GM10248 (cell line): Measurements from ENCODE around the gene MAP2K7.
A peak's percentile ranks its signal among the peaks of the same experiment; 100 is the strongest.
"Not testable (repeated sequence)": the region's sequence is repeated elsewhere in the genome, so short reads cannot be mapped to it uniquely, and the experiment has no call there.

Experiments
- CTCF ChIA-PET: fragments of 300-600 bp; sonication (Branson Sonifier 250); formaldehyde crosslinking; extraction: SDS; loops from one replicate; lab custom pipeline; 2021; ENCODE audit warnings: antibody characterized with exemption; lab: Yijun Ruan, JAX
- POLR2A ChIA-PET: fragments of 350-650 bp; sonication (Branson Sonifier 250); formaldehyde crosslinking; extraction: SDS; loops from one replicate; lab custom pipeline; 2020; ENCODE audit warnings: antibody characterized with exemption; lab: Yijun Ruan, JAX
- DNase-seq: peaks from one replicate; pipeline ENCODE4 v3.0.0; 2012; ENCODE audit errors: extremely low spot score
- TF ChIP-seq, protein P1 (sequence below): IDR thresholded peaks from 2 replicates; pipeline ENCODE4 v1.5.1; 2012; ENCODE audit warnings: mild to moderate bottlenecking, low read depth; ENCODE audit errors: extremely low read depth, missing control alignments, control extremely low read depth

Gene MAP2K7

DNA sequence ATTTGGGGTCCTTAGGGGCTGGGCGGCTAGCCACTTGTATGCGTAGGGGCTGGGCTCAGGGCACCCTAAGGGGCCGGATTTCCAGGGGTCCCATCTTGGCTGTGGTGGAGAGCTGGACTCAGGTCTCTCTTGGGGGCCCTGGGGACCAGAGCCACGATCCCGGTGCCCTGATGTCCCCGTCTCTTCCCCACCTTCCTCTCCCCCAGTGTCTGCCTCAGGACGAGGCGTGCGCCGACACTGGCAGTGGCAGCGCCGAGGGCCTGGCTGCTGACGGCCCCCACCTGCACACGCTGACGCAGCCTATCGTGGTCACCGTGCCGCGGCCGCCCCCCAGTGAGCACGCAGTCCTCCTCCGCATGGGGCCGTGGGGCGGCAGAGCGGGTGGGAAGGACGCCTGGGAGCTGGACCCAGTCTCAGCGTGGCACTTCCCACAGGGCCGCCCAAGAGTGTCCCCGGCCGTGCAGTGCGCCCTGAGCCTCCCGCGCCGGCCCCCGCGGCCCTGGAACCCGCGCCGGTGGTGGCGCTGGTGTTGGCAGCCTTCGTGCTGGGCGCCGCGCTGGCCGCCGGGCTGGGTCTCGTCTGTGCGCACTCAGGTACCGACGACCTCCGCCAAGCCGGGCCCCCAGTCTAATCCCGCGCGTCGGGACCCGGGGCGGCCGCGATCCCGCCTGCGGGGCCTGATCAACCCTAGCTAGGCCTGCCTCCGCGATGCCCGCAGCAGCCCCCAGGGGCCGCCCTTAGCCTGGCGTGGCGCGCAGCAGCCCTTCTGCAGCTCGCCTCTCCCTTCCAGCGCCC lies 13.8 kb downstream of the MAP2K7 start:
- TF ChIP-seq, protein P1, sequence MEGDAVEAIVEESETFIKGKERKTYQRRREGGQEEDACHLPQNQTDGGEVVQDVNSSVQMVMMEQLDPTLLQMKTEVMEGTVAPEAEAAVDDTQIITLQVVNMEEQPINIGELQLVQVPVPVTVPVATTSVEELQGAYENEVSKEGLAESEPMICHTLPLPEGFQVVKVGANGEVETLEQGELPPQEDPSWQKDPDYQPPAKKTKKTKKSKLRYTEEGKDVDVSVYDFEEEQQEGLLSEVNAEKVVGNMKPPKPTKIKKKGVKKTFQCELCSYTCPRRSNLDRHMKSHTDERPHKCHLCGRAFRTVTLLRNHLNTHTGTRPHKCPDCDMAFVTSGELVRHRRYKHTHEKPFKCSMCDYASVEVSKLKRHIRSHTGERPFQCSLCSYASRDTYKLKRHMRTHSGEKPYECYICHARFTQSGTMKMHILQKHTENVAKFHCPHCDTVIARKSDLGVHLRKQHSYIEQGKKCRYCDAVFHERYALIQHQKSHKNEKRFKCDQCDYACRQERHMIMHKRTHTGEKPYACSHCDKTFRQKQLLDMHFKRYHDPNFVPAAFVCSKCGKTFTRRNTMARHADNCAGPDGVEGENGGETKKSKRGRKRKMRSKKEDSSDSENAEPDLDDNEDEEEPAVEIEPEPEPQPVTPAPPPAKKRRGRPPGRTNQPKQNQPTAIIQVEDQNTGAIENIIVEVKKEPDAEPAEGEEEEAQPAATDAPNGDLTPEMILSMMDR: peak; percentile 47
- ChIA-PET CTCF (interaction anchor here (0.8 to 2.1 kb wide), 10 partner anchors 9 to 349 kb away, joined by 3 to 9 read pairs (median 4); partner anchors contain the start of genes CTXN1, MAP2K7 and TIMM44), POLR2A (interaction anchor here (1.5 kb wide), 1 partner anchor 14 kb away, joined by 4 read pairs; the partner anchor contains the start of gene MAP2K7)
- peak; percentile 58 for DNase-seq

DNA sequence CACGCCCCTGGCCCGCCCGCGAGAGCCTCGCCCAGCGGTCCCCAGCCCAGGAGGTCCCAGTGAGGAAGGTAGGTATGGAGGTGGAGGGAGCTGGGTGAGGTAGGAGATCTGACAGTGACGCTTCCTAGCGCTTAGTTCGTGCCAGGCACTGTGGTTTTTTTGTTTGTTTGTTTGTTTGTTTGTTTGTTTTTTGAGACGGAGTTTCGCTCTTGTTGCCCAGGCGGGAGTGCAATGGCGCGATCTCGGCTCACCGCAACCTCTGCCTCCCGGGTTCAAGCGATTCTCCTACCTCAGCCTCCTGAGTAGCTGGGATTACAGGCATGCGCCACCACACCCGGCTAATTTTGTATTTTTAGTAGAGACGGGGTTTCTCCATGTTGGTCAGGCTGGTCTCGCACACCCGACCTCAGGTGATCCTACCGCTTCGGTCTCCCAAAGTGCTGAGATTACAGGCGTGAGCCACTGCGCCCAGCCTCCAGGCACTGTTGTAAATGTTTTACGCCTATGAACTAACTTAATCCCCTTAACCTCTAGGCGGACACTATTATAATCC lies 14.5 kb downstream of the MAP2K7 start:
- not testable (repeated sequence) for DNase-seq
- CTCF ChIA-PET: interaction anchor here (0.9 to 2.1 kb wide), 8 partner anchors 8 to 77 kb away, joined by 3 to 9 read pairs (median 5); partner anchors contain the start of genes CTXN1, MAP2K7 and TIMM44
- POLR2A ChIA-PET: interaction anchor here (1.5 kb wide), 1 partner anchor 14 kb away, joined by 4 read pairs; the partner anchor contains the start of gene MAP2K7

DNA sequence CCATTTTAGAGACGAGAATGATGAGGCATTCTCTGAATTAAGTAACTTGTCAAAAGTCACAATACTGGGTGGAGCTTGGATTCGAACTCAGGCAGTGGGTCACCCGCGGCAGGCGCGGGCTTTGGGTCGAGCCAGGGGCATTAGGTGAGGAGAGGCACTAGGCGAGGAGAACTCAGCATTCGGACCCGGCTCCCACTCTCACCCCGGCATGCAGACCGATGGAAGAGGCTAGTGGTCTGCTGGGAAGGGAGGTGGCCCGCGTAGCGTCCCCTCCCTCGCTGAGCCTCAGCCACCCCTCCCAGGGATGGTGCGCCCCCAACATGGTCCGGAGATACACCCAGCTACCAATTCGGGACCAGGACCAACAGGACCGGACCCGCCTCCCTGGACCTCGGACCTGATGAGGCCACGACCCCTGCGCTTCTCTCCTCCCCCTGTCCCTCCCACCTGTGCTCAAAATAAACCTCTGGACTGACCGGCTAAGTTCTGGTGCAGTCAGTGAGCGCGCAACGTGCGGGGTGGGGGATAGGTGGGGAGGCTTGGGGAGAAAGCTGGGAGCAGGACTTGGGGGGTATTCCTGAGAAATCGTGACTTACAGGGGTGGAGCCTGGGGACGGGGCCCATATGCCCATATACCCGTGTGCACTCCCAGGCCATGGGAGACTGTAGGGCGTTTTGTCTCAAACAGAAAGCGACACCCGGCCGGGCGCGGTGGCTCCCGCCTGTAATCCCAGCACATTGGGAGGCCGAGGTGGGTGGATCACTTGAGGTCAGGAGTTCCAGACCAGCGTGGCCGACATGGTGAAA lies 15.1 kb downstream of the MAP2K7 start:
- ChIA-PET CTCF (interaction anchor here (1.1 to 3.2 kb wide), 7 partner anchors 10 to 77 kb away, joined by 3 to 17 read pairs (median 5); partner anchors contain the start of genes MAP2K7 and TIMM44), POLR2A (interaction anchor here (2.9 kb wide), 1 partner anchor 15 kb away, joined by 11 read pairs; the partner anchor contains the start of gene MAP2K7)
- no peak for DNase-seq
- TF ChIP-seq, protein P1: no peak

DNA sequence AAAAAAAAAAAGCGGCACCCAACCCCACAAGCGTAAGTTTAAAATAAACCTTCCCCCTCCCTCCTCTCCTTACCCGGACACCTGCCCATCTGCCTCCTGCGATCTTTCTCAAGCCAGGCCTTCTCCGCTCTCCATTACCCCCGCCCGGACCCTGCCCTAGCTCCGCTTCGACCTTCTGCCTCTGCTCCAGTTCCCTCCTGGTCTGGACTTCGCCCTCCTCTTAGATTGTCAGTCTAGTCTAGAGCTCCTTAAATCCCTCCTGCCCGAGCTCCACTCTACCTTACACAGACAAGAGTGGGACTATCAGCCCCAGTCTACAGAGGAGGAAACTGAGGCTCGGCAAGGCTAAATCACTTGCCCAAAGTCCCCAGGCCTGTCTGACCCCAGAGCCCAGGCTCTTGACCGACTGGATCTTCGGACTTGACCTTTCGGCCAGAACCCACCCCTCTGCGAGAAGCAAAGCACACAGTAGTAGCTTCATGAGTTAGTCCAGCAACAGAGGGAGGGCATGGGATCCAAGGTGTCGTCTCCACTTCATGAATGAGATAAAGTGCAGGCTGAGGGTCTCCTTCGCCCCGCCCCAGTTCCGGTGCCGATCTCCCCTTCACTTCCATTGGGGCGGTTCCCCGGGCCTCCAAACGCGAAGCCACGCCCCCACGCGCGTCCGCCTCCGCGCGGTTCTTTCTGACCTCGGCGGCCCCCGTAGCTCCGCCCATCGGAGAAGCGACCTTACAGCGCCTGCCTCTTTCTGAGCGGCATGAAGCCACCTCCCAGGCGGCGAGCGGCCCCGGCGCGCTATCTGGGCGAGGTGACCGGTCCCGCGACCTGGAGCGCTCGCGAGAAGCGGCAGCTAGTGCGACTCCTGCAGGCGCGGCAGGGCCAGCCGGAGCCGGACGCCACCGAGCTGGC lies 16.2 kb downstream of the MAP2K7 start, which contains the start of gene SNAPC2:
TSS of gene SNAPC2 (plus strand) at position 729 of the 909 bp plus-strand sequence. CDS start at position 758, 29 bp downstream.
- ChIA-PET CTCF (interaction anchor here (0.9 to 3.4 kb wide), 16 partner anchors 8 to 351 kb away, joined by 3 to 17 read pairs (median 5); partner anchors contain the start of genes MAP2K7 and TIMM44), POLR2A (interaction anchor here (1.2 to 2.9 kb wide), 5 partner anchors 12 to 51 kb away, joined by 3 to 18 read pairs (median 5); partner anchors contain the start of genes MAP2K7 and TIMM44)
- TF ChIP-seq, protein P1: no peak
- peak; percentile 92 for DNase-seq

DNA sequence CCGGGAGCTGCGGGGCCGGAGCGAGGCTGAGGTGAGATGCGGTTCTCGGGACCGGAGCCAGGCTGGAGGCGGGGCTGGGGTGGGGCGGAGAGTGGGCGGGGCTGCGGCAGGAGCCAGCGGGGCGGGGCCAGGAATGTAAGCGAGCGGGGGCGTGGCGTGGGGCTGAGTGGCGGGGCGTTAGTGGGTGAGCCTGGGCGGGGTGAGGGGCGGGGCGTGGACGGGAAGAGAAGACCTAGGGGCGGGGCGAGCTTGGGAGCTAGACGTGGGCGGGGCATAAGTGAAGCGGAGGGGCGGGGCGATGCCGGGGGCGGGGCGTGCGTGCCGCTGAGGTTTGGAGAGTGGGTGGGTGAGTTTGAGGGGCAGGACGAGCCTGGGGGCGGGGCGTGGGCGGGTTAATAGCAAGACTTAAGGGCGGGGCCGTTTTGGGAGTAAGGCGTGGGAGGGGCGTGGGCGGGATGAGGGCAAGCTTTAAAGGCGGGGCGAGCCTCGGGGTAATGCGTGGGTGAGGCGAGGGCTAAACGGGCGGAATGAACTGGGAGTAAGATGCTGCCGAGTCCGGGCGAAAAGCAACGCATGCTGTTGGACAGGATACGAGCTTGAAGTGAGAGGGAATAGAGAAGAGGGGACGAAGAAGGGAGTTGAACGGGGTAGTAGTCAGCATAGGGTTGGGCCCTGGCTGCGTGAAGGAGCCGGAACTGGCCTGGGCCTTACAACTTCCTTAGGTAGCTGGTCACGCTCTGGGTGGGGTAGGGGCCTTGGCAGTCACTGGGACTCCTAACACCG lies 17.0 kb downstream of the MAP2K7 start:
- CTCF ChIA-PET: interaction anchor here (0.9 to 3.4 kb wide), 18 partner anchors 9 to 352 kb away, joined by 3 to 17 read pairs (median 4); partner anchors contain the start of genes MAP2K7, TIMM44 and TRAPPC5
- POLR2A ChIA-PET: interaction anchor here (1.2 to 2.9 kb wide), 5 partner anchors 13 to 52 kb away, joined by 3 to 18 read pairs (median 5); partner anchors contain the start of genes MAP2K7 and TIMM44
- peak; percentile 98 for DNase-seq
- TF ChIP-seq, protein P1: no peak
